NB4 (cell line): Measurements from ENCODE around the gene QRICH2.
"Not testable (repeated sequence)": the region's sequence is repeated elsewhere in the genome, so short reads cannot be mapped to it uniquely, and the experiment has no call there.

Experiments used
- CTCF ChIP-seq: IDR thresholded peaks from one replicate; pipeline ENCODE4 v1.5.1; 2012; ENCODE audit warnings: low read depth, low read length
- MYC ChIP-seq: IDR thresholded peaks from 2 replicates; pipeline ENCODE4 v1.6.1; 2011; ENCODE audit warnings: low read depth, low read length
- POLR2A ChIP-seq: IDR thresholded peaks from 2 replicates; pipeline ENCODE4 v1.6.1; 2011; ENCODE audit warnings: mild to moderate bottlenecking; ENCODE audit not compliant: insufficient read length; ENCODE audit errors: extremely low read depth

- not testable (repeated sequence) for TF ChIP-seq CTCF, POLR2A, MYC
These were observed 3.0 kb downstream of the QRICH2 start for GRCh38 chr17:76305135-76305454.
